GM21390 (cell line): ENCODE data around the gene DPYD.
A peak's percentile ranks its signal among the peaks of the same experiment; 100 is the strongest.

ENCODE experiments used
- ATAC-seq: cut with Tn5 transposase; IDR thresholded peaks from one replicate; pipeline ENCODE4 v1.9.1; 2021; ENCODE audit not compliant: unreplicated experiment

DPYD gene

DNA sequence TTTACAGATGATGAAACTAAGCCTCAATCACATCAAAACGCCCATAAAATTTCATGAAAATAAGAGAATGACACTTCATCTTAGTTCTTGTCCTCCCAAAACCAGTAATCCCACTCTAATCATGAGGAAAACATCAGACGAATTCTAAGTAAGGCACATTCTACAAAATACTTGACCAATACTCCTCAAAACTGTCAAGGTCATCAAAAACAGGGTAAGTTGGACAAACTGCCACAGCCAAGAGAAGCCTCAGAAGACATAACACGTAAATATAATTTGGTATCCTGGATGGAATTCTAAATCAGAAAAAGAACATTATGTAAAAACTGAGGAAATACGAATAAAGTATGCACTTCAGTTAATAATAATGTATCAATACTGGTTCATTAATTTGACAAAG, 128.2 kb downstream of the DPYD start:
- no peak for ATAC-seq

DNA sequence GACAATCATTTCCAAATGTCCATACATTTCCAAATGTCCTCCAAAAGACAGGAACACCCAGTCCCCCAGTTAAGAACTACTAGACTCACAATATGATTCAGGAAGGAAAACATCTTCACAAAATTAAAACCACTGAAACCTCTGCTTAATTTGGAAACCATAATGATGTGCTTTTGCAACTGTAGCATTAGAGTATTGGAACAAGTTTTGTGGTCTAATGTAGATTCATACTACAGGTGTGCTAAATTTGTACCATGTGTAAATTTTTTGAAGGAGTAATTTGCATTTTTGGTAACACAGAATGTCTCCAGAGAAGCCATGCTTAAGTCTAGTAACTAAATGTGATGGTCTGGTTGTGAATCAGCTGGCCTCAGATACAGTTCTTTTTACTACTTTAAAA, 129.6 kb downstream of the DPYD start:
- ATAC-seq, result peak; percentile 96

DNA sequence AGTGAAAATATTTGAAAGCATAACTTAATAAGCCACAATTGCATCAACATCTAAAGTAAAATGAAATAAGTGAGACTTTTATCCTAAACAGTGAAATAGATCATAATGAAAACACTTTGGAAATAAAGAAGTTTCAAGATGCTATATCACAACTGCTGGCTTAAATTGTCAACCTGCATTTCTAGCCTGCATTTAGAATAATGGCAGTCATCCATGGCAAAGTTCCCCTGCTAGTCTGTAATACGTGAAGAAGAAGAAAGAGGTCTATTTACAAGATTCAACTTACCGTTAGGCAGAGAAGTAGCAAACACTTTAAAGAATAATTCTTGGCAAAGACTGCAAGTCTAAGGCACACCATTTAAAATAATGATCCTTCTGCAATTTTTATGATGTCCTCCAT, 133.6 kb downstream of the DPYD start:
- no peak for ATAC-seq

DNA sequence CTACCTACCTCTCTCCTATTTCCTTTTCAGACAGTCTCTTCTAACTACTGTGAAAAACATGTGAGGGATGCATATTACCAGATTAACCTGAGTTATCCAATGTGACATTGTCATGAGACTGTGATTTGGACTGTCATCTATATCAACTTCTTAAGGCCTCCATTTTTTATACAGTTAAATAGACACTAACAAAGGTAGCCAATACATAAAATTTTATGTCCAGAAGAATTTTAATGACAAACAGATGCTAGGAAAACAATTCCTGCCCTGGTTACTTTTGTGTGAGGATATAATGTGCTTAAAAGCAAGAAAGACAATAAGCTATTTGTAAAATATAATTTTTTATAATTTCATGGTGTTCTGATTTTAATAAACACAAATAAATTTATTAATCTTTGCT, 136.2 kb downstream of the DPYD start:
- no peak for ATAC-seq

DNA sequence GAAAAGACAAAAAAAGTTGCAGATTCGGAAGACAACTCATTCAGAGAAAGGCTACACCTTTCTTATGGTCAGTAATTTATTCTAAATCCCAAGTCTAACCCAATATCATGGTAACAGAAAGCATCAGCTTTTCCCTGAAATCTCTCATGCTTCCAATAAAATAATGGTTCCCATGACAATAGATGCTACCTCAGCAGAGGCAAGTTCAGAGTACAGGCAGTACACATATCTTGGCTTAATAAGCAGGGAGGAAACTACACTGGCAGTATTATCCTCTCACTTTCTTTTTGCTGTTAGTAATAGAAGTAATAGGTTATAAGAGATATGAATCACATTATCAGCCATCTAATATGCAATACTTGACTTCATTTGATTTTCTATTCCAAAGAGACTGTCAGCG, 137.1 kb downstream of the DPYD start:
- no peak for ATAC-seq

DNA sequence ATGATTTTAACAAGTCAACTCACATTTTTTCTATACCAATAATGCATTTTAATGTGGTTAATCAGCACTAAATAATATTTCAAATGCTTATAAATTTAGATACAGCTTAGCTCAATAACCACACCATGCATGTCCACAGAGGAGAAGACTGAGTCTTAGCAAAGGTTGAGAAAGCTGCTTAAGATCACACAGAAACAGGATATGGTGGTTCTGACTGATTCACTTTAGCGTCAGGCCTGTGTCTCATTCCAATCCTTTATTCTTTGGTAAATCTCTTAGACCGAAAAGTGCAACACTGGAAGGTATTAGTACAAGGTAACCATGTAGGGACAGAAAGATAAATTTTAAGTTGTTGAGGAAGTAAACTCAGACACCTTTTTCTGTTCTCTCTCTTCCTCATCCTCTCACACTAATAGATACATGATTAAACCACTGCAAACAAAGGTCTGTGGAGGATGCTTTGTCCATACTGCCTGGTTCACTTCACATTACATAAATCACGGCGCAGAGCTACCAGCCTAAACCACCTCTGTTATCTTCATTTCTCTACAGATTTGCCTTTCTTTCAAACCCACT, 139.0 kb downstream of the DPYD start:
- ATAC-seq, result peak; percentile 63

DNA sequence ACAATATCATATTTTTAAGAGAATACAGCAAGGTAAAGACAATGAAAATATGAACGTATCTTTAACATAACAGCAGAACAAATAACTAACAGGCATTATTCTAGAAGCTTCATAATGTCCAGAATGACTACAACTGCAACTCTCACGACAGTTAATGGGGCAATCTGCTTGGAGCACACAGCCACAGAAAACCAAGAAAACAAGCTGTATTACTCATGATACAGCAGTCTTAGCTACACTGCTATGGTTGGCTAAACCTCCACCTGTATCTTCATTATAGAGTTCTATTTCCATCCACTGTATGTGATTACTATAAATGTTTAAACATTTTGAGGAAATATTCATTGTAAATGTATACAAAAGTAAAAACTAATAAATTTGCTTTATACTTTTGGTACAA, 139.9 kb downstream of the DPYD start:
- peak; percentile 48 for ATAC-seq

DNA sequence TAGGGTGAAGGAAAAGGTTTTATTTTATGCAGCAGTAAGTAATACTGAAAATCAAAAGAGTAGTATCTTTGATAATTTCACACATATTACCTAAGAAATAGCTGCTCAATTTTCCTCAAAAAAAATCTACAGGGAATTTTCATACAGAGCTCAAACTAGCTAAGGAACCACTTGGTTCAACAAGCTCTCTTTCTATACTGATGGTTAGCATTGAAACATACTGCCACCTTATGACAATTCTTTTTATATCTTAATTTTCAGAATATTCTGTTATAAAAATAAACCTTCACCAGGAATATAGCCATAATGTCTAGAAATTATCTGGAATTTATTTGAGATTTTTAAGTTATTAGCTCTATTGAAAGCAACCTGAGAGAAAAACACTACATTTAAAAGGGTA, 142.1 kb downstream of the DPYD start:
- no peak for ATAC-seq

DNA sequence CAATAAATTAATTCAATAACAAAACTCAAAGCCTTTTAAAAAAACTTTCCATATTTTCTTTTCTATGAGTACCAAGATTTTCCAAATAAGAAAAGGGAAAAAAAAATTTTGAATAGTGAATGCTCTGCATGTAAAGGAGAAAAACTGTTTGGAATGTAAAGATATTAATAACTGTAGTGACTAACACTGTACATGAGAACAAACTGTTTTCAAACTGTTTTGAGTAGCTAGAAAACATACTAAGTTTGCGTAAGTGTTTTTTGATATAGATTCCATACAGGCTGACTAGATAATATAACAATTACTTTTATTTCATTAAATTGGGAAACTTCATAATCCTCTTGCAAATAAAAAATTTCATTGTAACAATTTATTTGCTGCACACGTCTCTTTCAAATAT, 150.5 kb downstream of the DPYD start:
- no peak for ATAC-seq

DNA sequence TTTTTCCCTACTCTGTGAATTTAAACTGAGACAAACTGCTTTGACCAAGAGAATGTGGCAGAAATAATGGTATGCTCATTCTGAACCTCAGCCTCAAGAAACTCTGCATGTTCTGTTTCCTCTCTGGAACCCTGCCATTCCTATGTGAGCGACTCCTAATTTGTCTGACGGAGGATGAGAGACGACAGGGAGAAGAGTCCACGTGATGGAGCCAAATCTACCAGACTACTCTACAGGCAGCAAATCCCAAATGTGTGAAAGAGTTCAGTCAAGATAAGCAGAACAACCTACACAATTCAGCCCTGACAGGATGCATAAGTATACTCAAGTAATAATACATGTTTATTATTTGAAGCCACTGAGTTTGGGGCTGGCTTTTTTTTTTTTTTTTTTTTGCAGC, 153.5 kb downstream of the DPYD start:
- no peak for ATAC-seq

DNA sequence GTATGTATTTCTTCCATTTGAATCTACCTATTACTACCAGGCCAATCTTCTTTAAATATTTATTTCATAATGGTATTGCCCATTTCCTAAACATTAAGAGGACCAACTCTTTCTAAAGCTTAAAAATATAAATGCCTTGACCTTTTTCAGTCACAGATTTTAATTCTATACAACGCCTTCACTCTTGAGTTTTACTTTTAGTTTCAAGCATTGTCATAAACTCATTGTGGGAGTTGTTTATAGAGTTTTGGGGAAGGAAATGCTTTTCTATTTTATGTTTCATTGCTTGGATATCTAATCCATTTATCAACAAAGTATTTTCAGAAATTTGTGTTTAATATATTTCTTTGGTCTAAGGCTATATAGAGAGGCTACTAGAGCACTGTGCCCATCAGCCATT, 155.8 kb downstream of the DPYD start:
- no peak for ATAC-seq

DNA sequence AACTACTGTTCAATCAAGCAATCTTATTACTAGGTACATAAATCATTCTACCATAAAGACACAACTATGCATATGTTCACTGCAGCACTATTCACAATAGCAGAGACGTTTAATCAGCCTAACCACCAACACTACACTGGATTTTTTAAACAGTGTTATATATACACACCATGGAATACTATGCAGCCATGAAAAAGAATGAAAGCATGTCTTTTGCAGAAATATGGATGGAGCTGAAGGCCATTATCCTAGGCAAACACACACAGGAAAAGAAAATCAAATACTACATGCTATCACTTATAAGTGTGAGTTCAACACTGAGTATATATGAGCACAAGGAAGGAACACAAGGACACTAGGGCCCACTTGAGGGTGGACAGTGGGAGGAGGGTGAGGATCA, 159.2 kb downstream of the DPYD start:
- ATAC-seq, result no peak

DNA sequence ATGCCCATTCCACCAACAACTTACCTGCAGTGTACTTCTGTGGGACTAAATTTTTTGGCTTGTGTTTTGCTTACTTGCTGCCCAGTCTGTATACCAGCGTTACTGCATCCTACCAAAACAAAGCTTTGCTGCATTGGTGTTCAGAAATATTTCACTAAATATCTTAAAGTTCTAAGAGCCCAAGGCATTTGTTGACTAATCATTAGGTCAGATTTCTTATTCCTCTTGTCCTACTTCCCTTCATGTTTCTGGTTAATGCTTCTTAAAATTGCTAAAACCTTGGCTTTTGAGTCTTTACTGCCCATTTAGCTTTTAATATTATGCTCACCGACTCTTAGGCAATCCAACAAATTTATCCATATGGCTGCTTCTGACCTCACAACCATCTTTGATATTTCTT, 161.8 kb downstream of the DPYD start:
- no peak for ATAC-seq

DNA sequence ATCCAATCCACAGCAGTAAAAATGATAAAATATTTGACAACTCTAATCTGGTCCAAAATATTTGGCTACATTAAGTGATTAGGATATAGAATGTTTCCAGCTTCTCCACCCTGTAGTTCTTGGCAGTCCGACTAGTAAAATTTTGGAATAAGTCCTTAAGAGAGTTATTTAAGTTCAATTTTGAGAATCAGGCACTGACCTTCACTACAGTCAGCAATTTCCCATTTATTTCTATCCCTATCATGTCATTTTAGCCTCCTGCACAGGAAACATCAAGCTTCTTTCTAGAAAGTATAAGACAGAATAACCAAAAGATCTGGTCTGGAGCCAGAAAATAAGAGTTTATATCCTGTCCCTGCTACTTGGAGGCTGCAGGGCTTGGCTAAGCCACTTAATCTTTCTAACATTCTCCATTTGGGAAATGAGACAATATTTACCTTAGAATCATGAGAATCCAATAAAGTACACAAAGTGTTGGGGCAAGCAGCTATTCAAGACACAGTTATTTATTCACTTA, 162.2 kb downstream of the DPYD start:
- ATAC-seq, result no peak

DNA sequence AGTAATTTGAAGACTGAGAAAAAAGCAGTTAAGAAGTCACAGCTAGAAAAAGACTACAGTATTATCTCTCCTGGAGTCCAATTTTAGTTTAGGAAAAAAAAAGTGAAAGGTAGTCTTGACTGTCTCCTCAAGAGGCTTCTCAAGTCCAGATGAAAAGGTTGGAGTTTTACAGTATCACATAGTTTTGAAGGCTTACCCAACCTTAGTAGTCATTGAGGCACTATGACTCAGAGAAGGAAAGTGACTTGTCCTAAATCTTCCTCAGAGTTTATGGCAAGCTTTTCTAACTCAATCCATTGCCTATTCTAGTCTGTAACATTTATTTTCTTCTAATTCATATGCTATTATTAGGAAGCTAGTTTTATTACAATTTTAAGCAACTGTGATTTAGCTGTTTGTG, 174.9 kb downstream of the DPYD start:
- no peak for ATAC-seq

DNA sequence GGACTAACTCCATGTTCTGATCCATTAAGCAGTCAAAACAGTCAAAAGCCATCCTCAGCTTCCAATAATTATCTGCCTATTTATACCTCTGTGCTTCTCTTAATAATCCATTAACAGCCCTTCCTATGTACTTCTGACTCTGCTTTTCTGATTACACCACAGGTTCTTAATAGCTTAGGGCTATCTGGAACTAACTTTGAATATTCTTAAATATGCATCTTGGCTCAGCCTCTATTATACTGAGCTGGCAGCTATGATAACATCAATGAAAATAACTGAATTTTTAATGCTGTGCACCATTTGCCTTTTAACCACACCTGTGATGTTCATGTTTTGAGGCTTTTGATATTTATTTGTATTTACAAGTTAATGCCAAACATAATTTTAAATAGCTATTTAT, 175.9 kb downstream of the DPYD start:
- no peak for ATAC-seq

DNA sequence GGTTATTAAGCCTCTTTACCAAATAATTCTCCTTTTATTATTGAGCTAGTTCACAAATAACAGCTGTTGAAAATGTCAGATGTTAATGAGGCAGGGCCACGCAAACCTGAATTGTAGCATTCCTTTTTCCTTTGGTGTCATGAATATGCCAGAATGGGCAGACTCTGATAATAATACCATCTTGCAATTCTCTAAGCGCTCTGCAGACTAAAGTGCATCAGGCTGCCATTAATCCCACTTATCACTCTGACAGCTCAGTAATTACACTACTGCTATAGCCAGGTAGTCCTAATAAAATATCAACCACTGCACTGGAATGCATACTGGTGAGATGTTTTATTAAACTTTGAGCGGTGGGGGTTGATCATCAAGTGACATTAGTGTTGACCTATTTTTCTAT, 177.7 kb downstream of the DPYD start:
- no peak for ATAC-seq

DNA sequence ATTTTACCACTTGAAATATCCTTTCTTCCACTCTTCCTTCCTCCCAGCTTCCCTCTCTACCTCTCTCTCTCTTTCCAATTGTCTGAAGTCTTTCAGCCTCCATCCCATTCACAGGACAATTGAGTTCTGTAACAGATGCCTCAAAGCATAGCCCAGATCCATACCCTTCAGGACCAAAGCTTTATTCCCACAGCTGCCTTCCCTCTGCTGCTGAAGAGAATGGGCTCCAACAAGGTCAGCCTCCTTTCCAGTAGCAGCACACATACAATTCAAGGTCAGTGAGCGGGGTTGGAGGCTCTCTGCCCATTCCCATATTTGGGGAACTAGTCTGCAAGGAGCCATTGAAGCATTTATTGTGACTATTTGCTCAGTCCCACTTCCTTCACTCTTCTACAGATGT, 179.9 kb downstream of the DPYD start:
- no peak for ATAC-seq

DNA sequence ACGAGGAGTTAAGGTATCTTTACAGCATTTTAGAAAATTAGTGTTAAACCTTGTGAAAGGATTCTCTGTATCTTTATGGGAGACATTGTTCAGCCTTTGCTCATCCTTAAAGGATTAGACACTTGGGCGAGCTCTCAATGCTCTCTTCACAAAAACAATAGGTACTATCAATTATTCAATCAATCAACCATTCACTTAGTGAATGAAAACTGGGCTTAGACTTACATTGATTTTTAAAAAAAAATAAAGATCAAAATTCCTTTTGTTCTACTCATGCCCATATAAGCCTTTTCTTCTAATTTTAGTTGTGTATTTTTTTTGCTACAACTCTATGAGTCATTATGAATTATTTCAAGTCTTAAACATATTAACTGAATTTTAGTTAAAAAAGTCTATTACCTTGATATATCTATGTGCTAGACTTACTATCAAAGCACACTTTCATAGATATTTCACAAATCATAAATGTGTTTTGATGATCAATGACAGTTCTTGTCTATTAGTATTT, 181.2 kb downstream of the DPYD start:
- no peak for ATAC-seq

DNA sequence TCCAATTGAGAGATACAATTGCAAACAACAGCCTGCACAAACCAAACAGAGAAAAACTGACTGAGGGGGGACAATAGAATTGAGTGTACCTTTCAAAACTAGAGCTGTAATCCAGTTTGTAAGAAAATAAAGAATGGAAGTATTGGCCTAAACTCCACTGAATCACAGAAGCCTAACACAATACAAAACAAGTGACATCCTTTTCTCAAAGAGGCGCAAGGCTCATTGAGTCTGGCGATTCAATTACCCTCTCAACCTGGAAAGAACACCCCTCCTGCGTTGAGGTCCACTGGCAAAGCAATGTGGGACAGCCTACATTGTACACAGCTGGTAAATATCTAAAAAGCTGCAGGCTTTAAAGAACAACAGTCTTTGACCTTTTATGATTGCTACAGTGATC, 182.6 kb downstream of the DPYD start:
- no peak for ATAC-seq

DNA sequence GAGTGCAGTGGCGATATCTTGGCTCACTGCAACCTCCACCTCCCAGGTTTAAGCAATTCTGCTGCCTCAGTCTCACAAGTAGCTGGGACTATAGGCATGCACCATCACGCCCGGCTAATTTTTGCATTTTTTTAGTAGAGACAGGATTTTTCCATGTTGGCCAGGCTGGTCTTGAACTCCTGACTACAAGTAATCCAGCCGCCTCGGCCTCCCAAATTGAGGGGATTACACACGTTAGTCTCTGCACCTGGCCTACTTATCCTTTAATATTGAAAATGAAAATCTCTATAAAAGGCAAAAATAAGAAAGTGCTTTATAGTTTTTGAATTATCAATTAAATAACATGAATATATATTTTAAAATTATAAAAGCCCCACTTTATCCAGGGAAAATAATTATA, 190.6 kb downstream of the DPYD start:
- no peak for ATAC-seq

DNA sequence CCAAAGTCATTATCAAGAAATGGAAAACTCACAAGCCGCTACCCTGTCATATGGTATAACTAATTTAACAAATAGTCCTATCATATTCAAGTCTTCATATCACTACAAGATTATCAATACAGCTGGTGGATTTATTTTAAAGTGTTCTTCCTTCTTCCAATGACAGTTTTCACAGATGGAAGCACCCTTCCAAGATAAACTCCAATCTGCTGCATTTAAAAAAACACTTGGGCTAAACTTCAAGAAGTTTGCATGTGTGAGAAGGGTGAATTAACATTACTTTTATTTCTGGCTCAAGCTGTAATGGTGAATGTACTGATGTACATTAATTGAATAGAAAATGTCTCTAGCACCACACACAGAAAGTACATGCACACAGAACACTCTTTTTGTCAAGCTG, 192.4 kb downstream of the DPYD start:
- no peak for ATAC-seq

DNA sequence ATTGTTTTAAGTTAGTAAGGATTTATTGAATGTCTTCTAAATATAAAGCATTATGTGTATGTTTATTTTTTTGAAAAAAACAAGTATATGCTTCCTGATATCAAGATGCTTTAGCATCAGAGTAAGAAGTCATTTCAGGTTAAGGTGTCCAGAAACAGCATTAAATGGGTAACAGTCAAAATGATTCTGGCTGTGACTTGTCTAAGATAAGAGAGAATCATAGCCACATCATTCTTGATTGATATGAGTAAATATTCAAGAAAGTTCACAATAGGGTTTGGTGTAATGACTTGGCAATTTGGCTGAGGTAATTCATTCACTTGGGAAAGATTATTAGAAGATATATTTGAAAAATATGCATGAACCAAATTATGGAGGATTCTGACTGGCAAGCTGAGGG, 193.8 kb downstream of the DPYD start:
- no peak for ATAC-seq
